Body of pancreas (tissue), 4 donors: ENCODE data around the gene P2RX4. TPM values are rescaled to one million over a fixed set of nuclear protein-coding genes. Genes with fewer than 3 reads are reported as not detected.
"Not testable (repeated sequence)": the region's sequence is repeated elsewhere in the genome, so short reads cannot be mapped to it uniquely, and the experiment has no call there.

Experiments
- ATAC-seq: fragments of 150-250 bp; one replicate; pipeline ENCODE4 v1.9.1; 2016
- DNase-seq, 4 donors: peaks; one replicate each; pipeline ENCODE4 v3.0.0-alpha.2; 2019
- H3K27ac ChIP-seq, 4 donors: fragments of 200-600 bp; sonication (generic); 1 replicate in 3 of 4; 2 replicates in 1 of 4; pipeline versions ENCODE4 v1.5.1 to v1.6.1; 2016 to 2019; ENCODE audit warnings: mild to moderate bottlenecking in 1 of 4, mixed read lengths in 1 of 4, moderate library complexity in 1 of 4
- H3K27me3 ChIP-seq, 2 donors: fragments of 200-600 bp; sonication (generic); one replicate each; pipeline ENCODE4 v1.6.0; 2016; ENCODE audit warnings: mild to moderate bottlenecking in 1 of 2
- H3K36me3 ChIP-seq, 2 donors: fragments of 200-600 bp; sonication (generic); replicated peaks in 1 of 2; 2 replicates each; pipeline ENCODE4 v1.5.1; 2016; ENCODE audit warnings: low read depth in 2 of 2; ENCODE audit not compliant: insufficient read depth in 1 of 2
- H3K4me1 ChIP-seq: fragments of 200-600 bp; sonication (generic); one replicate; pipeline ENCODE4 v1.6.0; 2016
- H3K4me3 ChIP-seq, 2 donors: fragments of 200-600 bp; sonication (generic); 1 replicate in 1 of 2; 2 replicates in 1 of 2; pipeline ENCODE4 v1.5.1; 2016 to 2019
- H3K9me3 ChIP-seq, 3 donors: fragments of 200-600 bp; sonication (generic); 1 replicate in 2 of 3; 2 replicates in 1 of 3; pipeline ENCODE4 v1.5.1; 2016
- CTCF ChIP-seq, 7 experiments: fragments of 450-650 bp in 4 of 7; fragments of 200-600 bp in 3 of 7; sonication (generic) in 3 of 7; IDR thresholded peaks; one replicate each; pipeline ENCODE4 v1.5.1; 2016 to 2019; ENCODE audit warnings: antibody characterized with exemption in 7 of 7
- POLR2A ChIP-seq, 3 donors: fragments of 450-650 bp; IDR thresholded peaks; one replicate each; pipeline ENCODE4 v1.6.1; 2016; ENCODE audit warnings: antibody characterized with exemption in 3 of 3, mild to moderate bottlenecking in 2 of 3
- WGBS, 2 donors: methylation state at CpG; one replicate each; pipeline ENCODE4 v1.1.5; 2017; 5-methylcytosine and 5-hydroxymethylcytosine counted together
- intact Hi-C: fragments of 100-400 bp; cut with DNase I; formaldehyde crosslinking; loops from one replicate; pipeline ENCODE4 v1.15.1; 2023
- total RNA-seq, 2 donors: library from RNA; depleted of rRNA; stranded (reverse); fragments of >200 nt; gene quantifications; one replicate each; pipeline ENCODE4 v1.1.0, GENCODE V29; 2016

The P2RX4 gene
- total RNA-seq, 2 donors from 2014 or later: 50.1 to 58.1 TPM

- intact Hi-C loops: no loop called here
- no peaks in the 10 kb centered on the region for H3K36me3 ChIP-seq
- H3K27me3 ChIP-seq: no peaks in the 10 kb centered on the region
- no peaks in the 10 kb centered on the region for H3K9me3 ChIP-seq
- DNase-seq (no peak), ATAC-seq (no peak)
- H3K4me1 ChIP-seq: peaks cover 11% of the 10 kb centered on the region
- WGBS, 2 donors: 68 to 75% methylated on average over 7 of the region's 7 CpGs
- H3K27ac ChIP-seq: no peak overlapping the region
- no peak overlapping the region for H3K4me3 ChIP-seq
- TF ChIP-seq CTCF (IDR thresholded peaks at IDR 0.05): no peak
- TF ChIP-seq POLR2A (IDR thresholded peaks at IDR 0.05): no peak
Observed at GRCh38 chr12:121198949-121199348, 11.0 kb upstream of the P2RX4 start.

GRCh38 chr12:121201140-121201539 is 8.8 kb upstream of the P2RX4 start:
- DNase-seq, intact Hi-C loops, ATAC-seq, H3K27ac ChIP-seq, H3K27me3 ChIP-seq, H3K9me3 ChIP-seq, H3K4me3 ChIP-seq, H3K36me3 ChIP-seq: not testable (repeated sequence)
- H3K4me1 ChIP-seq: peaks cover 11% of the 10 kb centered on the region
- WGBS, 2 donors: 89% methylated on average over 6 of the region's 6 CpGs

- Histone ChIP-seq H3K9me3 (no peaks in the 10 kb centered on the region), H3K4me3 (no peak overlapping the region), H3K4me1 (peaks cover 11% of the 10 kb centered on the region), H3K27ac (no peak overlapping the region), H3K36me3 (no peaks in the 10 kb centered on the region), H3K27me3 (no peaks in the 10 kb centered on the region)
- TF ChIP-seq POLR2A (IDR thresholded peaks at IDR 0.05) (no peak), CTCF (IDR thresholded peaks at IDR 0.05) (no peak)
- DNase-seq: no peak
- WGBS, 2 donors: 50 to 52% methylated on average over 14 of the region's 14 CpGs
- intact Hi-C loops: no loop called here
- peak; percentile 48 for ATAC-seq
Observed at GRCh38 chr12:121202407-121203355, 7.2 kb upstream of the P2RX4 start.

- whole genome bisulfite sequencing, 2 donors: 53 to 68% methylated on average over 11 of the region's 11 CpGs
- no peaks in the 10 kb centered on the region for H3K27me3 ChIP-seq
- H3K36me3 ChIP-seq: no peaks in the 10 kb centered on the region
- H3K9me3 ChIP-seq: no peaks in the 10 kb centered on the region
- H3K27ac ChIP-seq: peak overlapping the region in 1 of 4 donors; percentile 13
- H3K4me1 ChIP-seq: peaks cover 11% of the 10 kb centered on the region
- DNase-seq (peak in 1 of 4 donors; percentile 40), ATAC-seq (peak; percentile 21)
- intact Hi-C loops: no loop called here
- TF ChIP-seq CTCF (IDR thresholded peaks at IDR 0.05) (no peak), POLR2A (IDR thresholded peaks at IDR 0.05) (no peak)
- H3K4me3 ChIP-seq: no peak overlapping the region
Observed at GRCh38 chr12:121203482-121203881, 6.4 kb upstream of the P2RX4 start.

GRCh38 chr12:121205491-121205890 is 4.4 kb upstream of the P2RX4 start:
- intact Hi-C loops: no loop called here
- H3K9me3 ChIP-seq: no peaks in the 10 kb centered on the region
- no peak for ATAC-seq
- DNase-seq: no peak
- no peaks in the 10 kb centered on the region for H3K36me3 ChIP-seq
- no peak overlapping the region for H3K4me3 ChIP-seq
- 76 to 86% methylated on average over 7 of the region's 7 CpGs for WGBS, 2 donors
- TF ChIP-seq CTCF (IDR thresholded peaks at IDR 0.05) (no peak), POLR2A (IDR thresholded peaks at IDR 0.05) (no peak)
- H3K4me1 ChIP-seq: peaks cover 15% of the 10 kb centered on the region
- no peak overlapping the region for H3K27ac ChIP-seq
- H3K27me3 ChIP-seq: no peaks in the 10 kb centered on the region

GRCh38 chr12:121208571-121208970 is 1.4 kb upstream of the P2RX4 start:
- H3K4me3 ChIP-seq, intact Hi-C loops, H3K27ac ChIP-seq, H3K36me3 ChIP-seq, DNase-seq, H3K27me3 ChIP-seq, H3K9me3 ChIP-seq, ATAC-seq: not testable (repeated sequence)
- H3K4me1 ChIP-seq: peaks cover 28% of the 10 kb centered on the region
- 86 to 89% methylated on average over 10 of the region's 10 CpGs for WGBS, 2 donors
